HepG2 (cell line): ENCODE measurements around the gene CCN2. TPM values are rescaled to one million over a fixed set of nuclear protein-coding genes. Genes with fewer than 3 reads are reported as not detected.

Source experiments
- ARHGAP35 ChIP-seq: sonication (generic); formaldehyde crosslinking; IDR thresholded peaks from 2 replicates; pipeline ENCODE4 v1.9.0; 2022; ENCODE audit warnings: mild to moderate bottlenecking, inconsistent platforms, moderate library complexity, missing genetic modification reagents, borderline replicate concordance
- CAMTA2 ChIP-seq: sonication (generic); formaldehyde crosslinking; IDR thresholded peaks from 2 replicates; pipeline ENCODE4 v1.4.0; 2020; ENCODE audit warnings: mild to moderate bottlenecking, missing genetic modification reagents, borderline replicate concordance
- CREB3 ChIP-seq: sonication (generic); formaldehyde crosslinking; IDR thresholded peaks from 2 replicates; pipeline ENCODE4 v1.5.0; 2020; ENCODE audit warnings: missing genetic modification reagents
- ISL2 ChIP-seq: sonication (generic); formaldehyde crosslinking; IDR thresholded peaks from 2 replicates; pipeline ENCODE4 v1.5.0; 2020; ENCODE audit warnings: missing genetic modification reagents
- NRL ChIP-seq: sonication (generic); formaldehyde crosslinking; IDR thresholded peaks from 2 replicates; pipeline ENCODE4 v1.5.0; 2020; ENCODE audit warnings: missing genetic modification reagents, mild to moderate bottlenecking, moderate library complexity, borderline replicate concordance
- SIN3A ChIP-seq: IDR thresholded peaks from 2 replicates; pipeline ENCODE4 v1.6.1; 2011; ENCODE audit warnings: low read depth, mild to moderate bottlenecking, control low read depth, low read length, borderline replicate concordance
- SNRNP70 ChIP-seq: fragments of 200-400 bp; formaldehyde crosslinking; IDR thresholded peaks from 2 replicates; pipeline ENCODE4 v1.6.1; 2017; ENCODE audit warnings: mild to moderate bottlenecking, low read depth, low read length, moderate library complexity
- THAP11 ChIP-seq: IDR thresholded peaks from 2 replicates; pipeline ENCODE4 v1.6.1; 2016; ENCODE audit warnings: missing biosample characterization, missing genetic modification reagents
- ZIK1 ChIP-seq: sonication (generic); formaldehyde crosslinking; IDR thresholded peaks from 2 replicates; pipeline ENCODE4 v1.5.0; 2020; ENCODE audit warnings: mild to moderate bottlenecking, low read depth, missing genetic modification reagents, borderline replicate concordance
- ZNF121 ChIP-seq: sonication (generic); formaldehyde crosslinking; IDR thresholded peaks from 2 replicates; pipeline ENCODE4 v1.5.0; 2020; ENCODE audit warnings: mild to moderate bottlenecking, missing genetic modification reagents
- ZNF280D ChIP-seq: sonication (generic); formaldehyde crosslinking; IDR thresholded peaks from 2 replicates; pipeline ENCODE4 v1.5.1; 2020; ENCODE audit warnings: mild to moderate bottlenecking, missing genetic modification reagents
- ZNF569 ChIP-seq: sonication (generic); formaldehyde crosslinking; IDR thresholded peaks from 2 replicates; pipeline ENCODE4 v1.5.0; 2020; ENCODE audit warnings: mild to moderate bottlenecking, missing genetic modification reagents, moderate library complexity, borderline replicate concordance
- ZNF660 ChIP-seq: sonication (generic); formaldehyde crosslinking; IDR thresholded peaks from 2 replicates; pipeline ENCODE4 v1.5.1; 2020; ENCODE audit warnings: mild to moderate bottlenecking, low read depth, missing genetic modification reagents, borderline replicate concordance
- polyA plus RNA-seq, 8 experiments: library from polyadenylated mRNA; depleted of rRNA in 3 of 8; stranded (reverse) in 7 of 8; unstranded in 1 of 8; fragments of >200 nt; fragmentation: Illumina TruSeq in 4 of 8; extraction: Trizol in 4 of 8; gene quantifications; 2 replicates each; pipeline versions ENCODE4 v1.2.1 to v1.2.3, GENCODE V29; 2011 to 2016; ENCODE audit warnings: low read depth in 4 of 8, missing spikeins in 1 of 8, mixed read lengths in 1 of 8; ENCODE audit not compliant: insufficient read depth in 1 of 8
- total RNA-seq, 5 experiments: library from RNA; depleted of rRNA; stranded (reverse); fragments of >200 nt; fragmentation: Illumina TruSeq; extraction: Trizol; gene quantifications; 2 replicates each; pipeline ENCODE4 v1.2.3, GENCODE V29; 2016; ENCODE audit warnings: low read depth in 1 of 5
- TF ChIP-seq, protein P1 (sequence below): sonication (generic); formaldehyde crosslinking; conservative IDR thresholded peaks from 2 replicates; pipeline ENCODE4 v1.4.0; 2020; ENCODE audit warnings: missing genetic modification reagents
- TF ChIP-seq, protein P2 (sequence below): sonication (generic); formaldehyde crosslinking; IDR thresholded peaks from 2 replicates; pipeline ENCODE4 v1.8.1; 2023; ENCODE audit warnings: mild to moderate bottlenecking, missing genetic modification reagents
- TF ChIP-seq, protein P3 (sequence below): IDR thresholded peaks from 2 replicates; pipeline ENCODE4 v1.6.1; 2016; ENCODE audit warnings: low read depth, borderline replicate concordance
- TF ChIP-seq, protein P4 (sequence below): sonication (generic); formaldehyde crosslinking; IDR thresholded peaks from 2 replicates; pipeline ENCODE4 v1.8.1; 2023; ENCODE audit warnings: mild to moderate bottlenecking, missing genetic modification reagents, borderline replicate concordance
- TF ChIP-seq, protein P5 (sequence below): sonication (generic); formaldehyde crosslinking; IDR thresholded peaks from 2 replicates; pipeline ENCODE4 v1.5.0; 2020; ENCODE audit warnings: mild to moderate bottlenecking, missing genetic modification reagents

Gene CCN2
- total and polyA plus RNA-seq, 2 of the 13 experiments (the other 11 are each of a cell fraction or from before 2014, with no cell fraction given): 34.7 to 316 TPM

- TF ChIP-seq SIN3A (peak; percentile 73), SNRNP70 (no peak), ARHGAP35 (CRISPR knock-in tag) (peak; percentile 49), ZNF121 (CRISPR knock-in tag) (peak; percentile 74; the same call in 1 of the 2 replicates), ZNF569 (CRISPR knock-in tag) (no peak), THAP11 (no peak; the same call in none of the 2 replicates), NRL (CRISPR knock-in tag) (no peak), ZNF280D (CRISPR knock-in tag) (no peak), ISL2 (CRISPR knock-in tag) (peak; percentile 95), CREB3 (CRISPR knock-in tag) (no peak; the same call in 1 of the 2 replicates), ZNF660 (CRISPR knock-in tag) (no peak), CAMTA2 (CRISPR knock-in tag) (peak; percentile 34; the same call in 1 of the 2 replicates), ZIK1 (CRISPR knock-in tag) (no peak; the same call in 1 of the 2 replicates)
- TF ChIP-seq, protein P1, sequence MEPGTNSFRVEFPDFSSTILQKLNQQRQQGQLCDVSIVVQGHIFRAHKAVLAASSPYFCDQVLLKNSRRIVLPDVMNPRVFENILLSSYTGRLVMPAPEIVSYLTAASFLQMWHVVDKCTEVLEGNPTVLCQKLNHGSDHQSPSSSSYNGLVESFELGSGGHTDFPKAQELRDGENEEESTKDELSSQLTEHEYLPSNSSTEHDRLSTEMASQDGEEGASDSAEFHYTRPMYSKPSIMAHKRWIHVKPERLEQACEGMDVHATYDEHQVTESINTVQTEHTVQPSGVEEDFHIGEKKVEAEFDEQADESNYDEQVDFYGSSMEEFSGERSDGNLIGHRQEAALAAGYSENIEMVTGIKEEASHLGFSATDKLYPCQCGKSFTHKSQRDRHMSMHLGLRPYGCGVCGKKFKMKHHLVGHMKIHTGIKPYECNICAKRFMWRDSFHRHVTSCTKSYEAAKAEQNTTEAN: peak; percentile 93
- TF ChIP-seq, protein P2, sequence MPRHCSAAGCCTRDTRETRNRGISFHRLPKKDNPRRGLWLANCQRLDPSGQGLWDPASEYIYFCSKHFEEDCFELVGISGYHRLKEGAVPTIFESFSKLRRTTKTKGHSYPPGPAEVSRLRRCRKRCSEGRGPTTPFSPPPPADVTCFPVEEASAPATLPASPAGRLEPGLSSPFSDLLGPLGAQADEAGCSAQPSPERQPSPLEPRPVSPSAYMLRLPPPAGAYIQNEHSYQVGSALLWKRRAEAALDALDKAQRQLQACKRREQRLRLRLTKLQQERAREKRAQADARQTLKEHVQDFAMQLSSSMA (CRISPR knock-in tag): no peak
- TF ChIP-seq, protein P3, sequence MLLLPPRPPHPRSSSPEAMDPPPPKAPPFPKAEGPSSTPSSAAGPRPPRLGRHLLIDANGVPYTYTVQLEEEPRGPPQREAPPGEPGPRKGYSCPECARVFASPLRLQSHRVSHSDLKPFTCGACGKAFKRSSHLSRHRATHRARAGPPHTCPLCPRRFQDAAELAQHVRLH (CRISPR knock-in tag): peak; percentile 84
- TF ChIP-seq, protein P4, sequence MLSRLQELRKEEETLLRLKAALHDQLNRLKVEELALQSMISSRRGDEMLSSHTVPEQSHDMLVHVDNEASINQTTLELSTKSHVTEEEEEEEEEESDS: peak; percentile 6; the same call in 1 of the 2 replicates
- TF ChIP-seq, protein P5, sequence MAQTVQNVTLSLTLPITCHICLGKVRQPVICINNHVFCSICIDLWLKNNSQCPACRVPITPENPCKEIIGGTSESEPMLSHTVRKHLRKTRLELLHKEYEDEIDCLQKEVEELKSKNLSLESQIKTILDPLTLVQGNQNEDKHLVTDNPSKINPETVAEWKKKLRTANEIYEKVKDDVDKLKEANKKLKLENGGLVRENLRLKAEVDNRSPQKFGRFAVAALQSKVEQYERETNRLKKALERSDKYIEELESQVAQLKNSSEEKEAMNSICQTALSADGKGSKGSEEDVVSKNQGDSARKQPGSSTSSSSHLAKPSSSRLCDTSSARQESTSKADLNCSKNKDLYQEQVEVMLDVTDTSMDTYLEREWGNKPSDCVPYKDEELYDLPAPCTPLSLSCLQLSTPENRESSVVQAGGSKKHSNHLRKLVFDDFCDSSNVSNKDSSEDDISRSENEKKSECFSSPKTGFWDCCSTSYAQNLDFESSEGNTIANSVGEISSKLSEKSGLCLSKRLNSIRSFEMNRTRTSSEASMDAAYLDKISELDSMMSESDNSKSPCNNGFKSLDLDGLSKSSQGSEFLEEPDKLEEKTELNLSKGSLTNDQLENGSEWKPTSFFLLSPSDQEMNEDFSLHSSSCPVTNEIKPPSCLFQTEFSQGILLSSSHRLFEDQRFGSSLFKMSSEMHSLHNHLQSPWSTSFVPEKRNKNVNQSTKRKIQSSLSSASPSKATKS: peak; percentile 91; the same call in 1 of the 2 replicates
Observed at GRCh38 chr6:131950767-131951575, at the start of gene CCN2 (continued).
